ENCODE measurements around the gene VSTM2B.

DNA sequence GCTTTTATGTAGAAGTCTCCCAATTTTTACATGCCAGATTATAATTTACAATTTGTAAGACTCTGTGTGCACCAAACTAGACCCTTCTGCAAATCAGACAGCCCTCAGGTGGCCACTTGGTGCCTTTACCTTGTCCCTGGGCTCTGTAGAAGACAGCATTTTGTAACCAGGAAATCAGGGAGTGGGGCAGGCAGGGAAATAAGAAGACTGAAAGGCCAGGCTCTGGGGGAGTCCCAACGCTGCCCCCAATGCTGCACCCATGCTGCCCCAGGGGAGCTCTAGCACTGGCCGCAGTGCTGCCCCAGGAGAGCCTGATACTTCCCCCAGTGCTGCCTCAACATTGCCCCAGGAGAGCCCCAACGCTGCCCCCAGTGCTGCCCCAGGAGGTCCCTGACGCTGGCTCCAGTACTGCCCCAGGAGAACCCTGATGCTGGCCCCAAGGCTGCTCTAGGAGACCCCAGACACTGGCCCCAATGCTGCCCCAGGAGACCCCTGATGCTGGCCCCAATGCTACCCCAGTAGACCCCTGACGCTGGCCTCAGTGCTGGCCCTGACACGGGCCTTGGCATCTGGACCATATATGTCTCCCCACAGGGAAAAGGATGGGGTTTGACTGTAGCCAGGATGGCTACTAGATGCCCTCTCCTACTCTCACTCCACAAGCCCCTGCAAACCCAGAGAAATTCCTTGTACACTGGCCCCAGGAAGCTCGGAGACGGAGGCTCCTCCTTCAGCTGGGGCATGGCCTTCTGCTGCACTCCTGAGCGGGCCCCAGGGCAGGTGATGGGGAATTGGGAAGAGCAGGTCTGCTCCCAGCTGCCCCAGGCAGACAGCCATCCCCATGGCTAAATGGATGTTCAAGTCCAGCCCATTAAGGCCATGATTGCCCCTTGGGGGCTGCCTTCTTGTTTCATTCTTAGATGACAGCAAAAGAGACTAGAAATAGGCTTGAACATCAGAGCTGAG is 23.6 kb downstream of the VSTM2B start:
- TF ChIP-seq POLR2A (IDR thresholded peaks at IDR 0.05) (no peak), CTCF (IDR thresholded peaks at IDR 0.05) (no peak)
